ENCODE data around the gene PDGFRB. TPM values are rescaled to one million over a fixed set of nuclear protein-coding genes. Genes with fewer than 3 reads are reported as not detected.

PDGFRB gene
- total RNA-seq, 1 experiment from 2014 or later = 1.8 TPM

DNA sequence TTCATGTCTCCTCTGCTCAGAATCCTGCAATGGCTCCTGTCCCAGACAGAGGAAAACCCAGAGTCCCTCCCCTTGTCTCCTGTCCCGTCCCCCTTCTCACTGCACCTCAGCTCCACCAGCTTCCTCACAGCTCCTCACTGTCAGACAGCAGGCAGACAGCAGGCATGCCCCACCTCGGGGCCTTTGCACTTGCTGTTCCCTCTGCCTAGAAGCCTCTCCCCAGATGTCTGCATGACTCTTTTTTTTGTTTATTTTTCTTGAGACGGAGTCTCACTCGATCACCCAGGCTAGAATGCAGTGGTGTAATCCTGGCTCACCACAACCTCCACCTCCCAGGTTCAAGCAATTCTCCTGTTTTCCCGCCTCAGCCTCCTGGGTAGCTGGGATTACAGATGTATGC is 25.4 kb upstream of the PDGFRB start:
- DNase-seq (ENCODE audit: low read depth, low spot score) (no peak), ATAC-seq (no peak)
- ChIA-PET CTCF (no interaction called here), POLR2A (no interaction called here)
- no peaks in the 10 kb centered on the region for H3K27me3 ChIP-seq (ENCODE audit: control insufficient read depth, insufficient read depth, low read length)
- H3K4me1 ChIP-seq (ENCODE audit: control insufficient read depth, insufficient read depth, low read length) = no peaks in the 10 kb centered on the region
- BruUV-seq (replicated peaks) = no TSS peak
- H3K27ac ChIP-seq (ENCODE audit: low read length) = no peak overlapping the region
- TF ChIP-seq REST (IDR thresholded peaks at IDR 0.05; ENCODE audit: insufficient read depth in 1 of 2, low read depth in 2 of 2, low read length in 1 of 2) (no peak), TCF7L2 (IDR thresholded peaks at IDR 0.05; ENCODE audit: low read depth, low read length) (no peak), SIN3A (IDR thresholded peaks at IDR 0.05; ENCODE audit: borderline replicate concordance, insufficient read depth, low read depth, low read length) (no peak), POLR2AphosphoS5 (IDR thresholded peaks at IDR 0.05; ENCODE audit: low read depth, low read length) (no peak)
- TF ChIP-seq, protein P1, sequence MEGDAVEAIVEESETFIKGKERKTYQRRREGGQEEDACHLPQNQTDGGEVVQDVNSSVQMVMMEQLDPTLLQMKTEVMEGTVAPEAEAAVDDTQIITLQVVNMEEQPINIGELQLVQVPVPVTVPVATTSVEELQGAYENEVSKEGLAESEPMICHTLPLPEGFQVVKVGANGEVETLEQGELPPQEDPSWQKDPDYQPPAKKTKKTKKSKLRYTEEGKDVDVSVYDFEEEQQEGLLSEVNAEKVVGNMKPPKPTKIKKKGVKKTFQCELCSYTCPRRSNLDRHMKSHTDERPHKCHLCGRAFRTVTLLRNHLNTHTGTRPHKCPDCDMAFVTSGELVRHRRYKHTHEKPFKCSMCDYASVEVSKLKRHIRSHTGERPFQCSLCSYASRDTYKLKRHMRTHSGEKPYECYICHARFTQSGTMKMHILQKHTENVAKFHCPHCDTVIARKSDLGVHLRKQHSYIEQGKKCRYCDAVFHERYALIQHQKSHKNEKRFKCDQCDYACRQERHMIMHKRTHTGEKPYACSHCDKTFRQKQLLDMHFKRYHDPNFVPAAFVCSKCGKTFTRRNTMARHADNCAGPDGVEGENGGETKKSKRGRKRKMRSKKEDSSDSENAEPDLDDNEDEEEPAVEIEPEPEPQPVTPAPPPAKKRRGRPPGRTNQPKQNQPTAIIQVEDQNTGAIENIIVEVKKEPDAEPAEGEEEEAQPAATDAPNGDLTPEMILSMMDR (IDR thresholded peaks at IDR 0.05) = no peak
- no peaks in the 10 kb centered on the region for H3K9me3 ChIP-seq (ENCODE audit: control insufficient read depth, insufficient read depth, low read depth, low read length)
- in situ Hi-C loops (cut with HindIII; ENCODE audit: low pct_unique_long_range_greater_than_20kb, low sequenced_read_pairs) (no loop called here), intact Hi-C loops (cut with micrococcal nuclease; ENCODE audit: unreplicated experiment) (no loop called here)
- no peaks in the 10 kb centered on the region for H3K36me3 ChIP-seq (ENCODE audit: control insufficient read depth, insufficient read depth, low read length)
- H3K4me3 ChIP-seq (ENCODE audit: low read depth in 2 of 2, low read length in 2 of 2) = no peak overlapping the region

- ChIA-PET CTCF (no interaction called here), POLR2A (interaction anchor here (0.5 kb wide), 1 partner anchor 262 kb away, joined by 3 read pairs; no protein-coding TSS in a partner anchor)
- Histone ChIP-seq H3K4me1 (ENCODE audit: control insufficient read depth, insufficient read depth, low read length) (no peaks in the 10 kb centered on the region), H3K9me3 (ENCODE audit: control insufficient read depth, insufficient read depth, low read depth, low read length) (no peaks in the 10 kb centered on the region), H3K4me3 (ENCODE audit: low read depth in 2 of 2, low read length in 2 of 2) (no peak overlapping the region), H3K27ac (ENCODE audit: low read length) (no peak overlapping the region), H3K36me3 (ENCODE audit: control insufficient read depth, insufficient read depth, low read length) (no peaks in the 10 kb centered on the region), H3K27me3 (ENCODE audit: control insufficient read depth, insufficient read depth, low read length) (no peaks in the 10 kb centered on the region)
- in situ Hi-C loops (cut with HindIII; ENCODE audit: low pct_unique_long_range_greater_than_20kb, low sequenced_read_pairs) = no loop called here
- BruUV-seq (replicated peaks) = no TSS peak
- intact Hi-C loops (cut with micrococcal nuclease; ENCODE audit: unreplicated experiment) = no loop called here
- DNase-seq (ENCODE audit: low read depth, low spot score) (no peak), ATAC-seq (no peak)
- TF ChIP-seq TCF7L2 (IDR thresholded peaks at IDR 0.05; ENCODE audit: low read depth, low read length) (no peak), POLR2AphosphoS5 (IDR thresholded peaks at IDR 0.05; ENCODE audit: low read depth, low read length) (no peak), SIN3A (IDR thresholded peaks at IDR 0.05; ENCODE audit: borderline replicate concordance, insufficient read depth, low read depth, low read length) (no peak), REST (IDR thresholded peaks at IDR 0.05; ENCODE audit: insufficient read depth in 1 of 2, low read depth in 2 of 2, low read length in 1 of 2) (no peak)
- TF ChIP-seq, protein P1 (IDR thresholded peaks at IDR 0.05) = no peak
Measured at GRCh38 chr5:150180241-150181026, 24.8 kb upstream of the PDGFRB start.
